Motor neuron (in vitro differentiated cells): ENCODE results near the gene SRGAP2C. TPM values are rescaled to one million over a fixed set of nuclear protein-coding genes. Genes with fewer than 3 reads are reported as not detected.
"Not testable (repeated sequence)": the region's sequence is repeated elsewhere in the genome, so short reads cannot be mapped to it uniquely, and the experiment has no call there.

ENCODE experiments used
- ATAC-seq, 8 experiments: fragments of 200-7000 bp; cut with Tn5 transposase; replicated peaks in 6 of 8; 2 replicates each; pipeline ENCODE4 v1.8.0; 2021; ENCODE audit warnings: mild to moderate bottlenecking in 8 of 8, moderate library complexity in 8 of 8
- H3K27ac ChIP-seq, 2 donors: fragments of 250-450 bp; sonication (Bioruptor Pico); 2 replicates each; pipeline ENCODE4 v1.9.0; 2021; ENCODE audit warnings: antibody characterized with exemption in 2 of 2, mild to moderate bottlenecking in 2 of 2, moderate library complexity in 1 of 2
- H3K4me1 ChIP-seq, 2 donors: fragments of 250-450 bp; sonication (Bioruptor Pico); replicated peaks in 1 of 2; 2 replicates each; pipeline ENCODE4 v1.6.1; 2021; ENCODE audit warnings: antibody characterized with exemption in 2 of 2, mild to moderate bottlenecking in 2 of 2, moderate library complexity in 1 of 2
- H3K4me3 ChIP-seq, 5 donors: fragments of 250-450 bp; sonication (Bioruptor Pico); 2 replicates each; pipeline ENCODE4 v1.9.0; 2021; ENCODE audit warnings: antibody characterized with exemption in 5 of 5, mild to moderate bottlenecking in 5 of 5, moderate library complexity in 4 of 5
- WGBS, 10 experiments: fragments of 450-650 bp; shearing (Covaris generic); methylation state at CpG; one replicate each; pipeline ENCODE4 v1.0.0; 2022; 5-methylcytosine and 5-hydroxymethylcytosine counted together
- in situ Hi-C, 9 experiments: fragments of 400-800 bp; cut with MboI; loops; one replicate each; pipeline ENCODE4 v1.15.0; 2021; ENCODE audit warnings: low sequenced_read_pairs in 9 of 9, low pct_unique_long_range_greater_than_20kb in 2 of 9; ENCODE audit not compliant: unreplicated experiment in 9 of 9
- total RNA-seq, 8 experiments: library from RNA; unstranded; fragments of 300-600 nt; gene quantifications; 2 replicates each; pipeline versions ENCODE4 v1.2.3 to v1.2.4, GENCODE V29; 2022

The SRGAP2C gene
- total RNA-seq, 8 experiments from 2014 or later = 11.4 to 26.6 (median 16.4) TPM

DNA sequence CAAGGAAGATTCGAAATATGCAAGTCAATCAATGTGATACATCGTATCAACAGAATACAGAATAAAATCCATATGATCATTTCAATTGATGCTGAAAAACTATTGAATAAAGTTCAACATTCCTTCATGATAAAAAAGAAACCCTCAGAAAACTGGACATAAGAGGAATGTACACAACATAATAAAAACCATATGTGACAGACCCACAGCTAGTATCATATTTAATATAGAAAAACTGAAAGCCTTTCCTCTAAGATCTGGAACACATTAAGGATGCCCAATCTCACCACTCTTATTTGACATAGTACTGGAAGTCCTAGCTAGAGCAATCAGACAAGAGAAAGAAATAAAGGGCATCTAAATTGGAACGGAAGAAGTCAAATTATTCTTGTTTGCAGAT lies 254.1 kb downstream of the SRGAP2C start:
- ATAC-seq, H3K4me3 ChIP-seq, H3K27ac ChIP-seq, in situ Hi-C loops, H3K4me1 ChIP-seq: not testable (repeated sequence)
- WGBS, 10 experiments = 48 to 93% (median 83%) methylated on average over 2 to 3 of the region's 3 CpGs

DNA sequence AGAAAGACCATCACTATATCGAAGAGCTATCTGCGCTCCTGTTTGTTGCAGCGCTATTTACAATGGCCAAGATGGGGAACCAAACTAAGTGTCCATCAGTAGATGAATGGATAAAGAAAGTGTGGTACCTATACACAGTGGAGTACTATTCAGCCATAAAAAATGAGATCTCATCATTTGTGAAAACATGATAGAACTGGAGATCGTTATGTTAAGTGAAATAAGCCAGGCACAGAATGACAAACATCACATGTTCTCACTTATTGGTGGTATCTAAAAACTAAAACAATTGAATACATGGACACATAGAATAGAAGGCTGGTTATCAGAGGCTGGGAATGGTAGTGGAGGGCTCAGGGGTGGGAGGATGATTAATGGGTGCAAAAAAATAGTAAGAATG lies 256.2 kb downstream of the SRGAP2C start:
- in situ Hi-C loops = no loop called here
- ATAC-seq = no peak
- Histone ChIP-seq H3K4me1 (no peaks in the 10 kb centered on the region), H3K27ac (no peak overlapping the region), H3K4me3 (no peak overlapping the region)
- WGBS, 10 experiments = 69 to 97% (median 89%) methylated on average over 2 to 4 of the region's 4 CpGs; no CpG with 5 or more reads in 1 of the 10 experiments

Other genes starting within 250 kb of the SRGAP2C start
- gene FAM72B, start 635 bp upstream of the SRGAP2C start, total RNA-seq = 10 to 100 TPM in 1 of 8 experiments, 1 to 10 TPM in 6, under 1 TPM in 1; 0.71 to 12.6 (median 4.8) TPM